ENCODE results near the gene LETM1.

The LETM1 gene

GRCh38 chr4:1856071-1856942, at the start of gene LETM1:
Gene LETM1 (minus strand): TSS chr4:1856156. CDS start chr4:1855950, 206 bp downstream.
- peak; percentile 75 to 84 for DNase-seq (ENCODE audit: low read depth in 2 of 2)

GRCh38 chr4:1904042-1904441, 48.1 kb upstream of the LETM1 start:
- no peak for DNase-seq (ENCODE audit: low read depth in 2 of 2)

GRCh38 chr4:1903035-1903434, 47.1 kb upstream of the LETM1 start:
- DNase-seq (ENCODE audit: low read depth in 2 of 2), result no peak

GRCh38 chr4:1902243-1902642, 46.3 kb upstream of the LETM1 start:
- no peak for DNase-seq (ENCODE audit: low read depth in 2 of 2)

- DNase-seq (ENCODE audit: low read depth in 2 of 2), result no peak
Observed at GRCh38 chr4:1901127-1901526, 45.2 kb upstream of the LETM1 start.

GRCh38 chr4:1900624-1901023, 44.7 kb upstream of the LETM1 start:
- DNase-seq (ENCODE audit: low read depth in 2 of 2), result no peak

GRCh38 chr4:1900087-1900433, 44.1 kb upstream of the LETM1 start:
- DNase-seq (ENCODE audit: low read depth in 2 of 2), result no peak

- peak; percentile 39 to 45 for DNase-seq (ENCODE audit: low read depth in 2 of 2)
Observed at GRCh38 chr4:1899149-1900086, 43.5 kb upstream of the LETM1 start.

- no peak for DNase-seq (ENCODE audit: low read depth in 2 of 2)
Observed at GRCh38 chr4:1898681-1899080, 42.7 kb upstream of the LETM1 start.

GRCh38 chr4:1898007-1898406, 42.1 kb upstream of the LETM1 start:
- DNase-seq (ENCODE audit: low read depth in 2 of 2), result no peak

GRCh38 chr4:1896658-1896991, 40.7 kb upstream of the LETM1 start:
- DNase-seq (ENCODE audit: low read depth in 2 of 2), result no peak

GRCh38 chr4:1895971-1896657, 40.2 kb upstream of the LETM1 start:
- DNase-seq (ENCODE audit: low read depth in 2 of 2), result no peak

GRCh38 chr4:1890979-1891570, 35.1 kb upstream of the LETM1 start:
- no peak for DNase-seq (ENCODE audit: low read depth in 2 of 2)

GRCh38 chr4:1887052-1887451, 31.1 kb upstream of the LETM1 start:
- no peak for DNase-seq (ENCODE audit: low read depth in 2 of 2)

- no peak for DNase-seq (ENCODE audit: low read depth in 2 of 2)
Observed at GRCh38 chr4:1885414-1885813, 29.5 kb upstream of the LETM1 start.

- no peak for DNase-seq (ENCODE audit: low read depth in 2 of 2)
Observed at GRCh38 chr4:1883583-1883982, 27.6 kb upstream of the LETM1 start.

- DNase-seq (ENCODE audit: low read depth in 2 of 2), result no peak
Observed at GRCh38 chr4:1882850-1883271, 26.9 kb upstream of the LETM1 start.

GRCh38 chr4:1880332-1880731, 24.4 kb upstream of the LETM1 start:
- no peak for DNase-seq (ENCODE audit: low read depth in 2 of 2)

GRCh38 chr4:1879485-1879884, 23.5 kb upstream of the LETM1 start:
- DNase-seq (ENCODE audit: low read depth in 2 of 2), result no peak

- DNase-seq (ENCODE audit: low read depth in 2 of 2), result no peak
Observed at GRCh38 chr4:1874201-1874600, 18.2 kb upstream of the LETM1 start.

GRCh38 chr4:1873776-1874175, 17.8 kb upstream of the LETM1 start:
- DNase-seq (ENCODE audit: low read depth in 2 of 2), result no peak

GRCh38 chr4:1873291-1873690, 17.3 kb upstream of the LETM1 start:
- no peak for DNase-seq (ENCODE audit: low read depth in 2 of 2)

Measured in stimulated activated CD8-positive, alpha-beta memory T cell treated with anti-CD3 and anti-CD28 coated beads, Interleukin-7, amount 100 ng/mL, for 1 hour (primary cell).